ENCODE measurements around the gene TGFA.

TGFA gene

GRCh38 chr2:70461981-70462876, 91.4 kb downstream of the TGFA start:
- DNase-seq, result no peak

DNA sequence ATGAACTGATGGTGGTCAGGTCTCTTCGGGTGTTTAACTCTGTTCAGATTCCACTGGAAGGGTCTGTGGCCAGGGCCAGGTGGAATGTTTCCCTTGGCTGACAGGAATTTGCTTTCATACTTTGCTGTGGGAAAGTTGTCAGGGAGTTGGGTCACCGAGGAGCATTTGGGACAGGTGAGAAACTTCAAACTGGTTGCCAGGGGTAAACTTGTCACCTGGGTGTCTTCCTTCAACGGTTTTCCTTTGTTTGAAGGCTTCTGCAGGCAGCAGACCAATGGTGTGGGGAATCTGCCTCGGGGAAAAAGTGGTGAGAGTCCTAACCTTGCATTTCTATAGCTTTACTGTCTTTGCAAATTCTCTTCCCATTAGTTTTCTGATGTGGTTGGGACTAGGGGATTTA, 92.2 kb downstream of the TGFA start:
- no peak for DNase-seq

DNA sequence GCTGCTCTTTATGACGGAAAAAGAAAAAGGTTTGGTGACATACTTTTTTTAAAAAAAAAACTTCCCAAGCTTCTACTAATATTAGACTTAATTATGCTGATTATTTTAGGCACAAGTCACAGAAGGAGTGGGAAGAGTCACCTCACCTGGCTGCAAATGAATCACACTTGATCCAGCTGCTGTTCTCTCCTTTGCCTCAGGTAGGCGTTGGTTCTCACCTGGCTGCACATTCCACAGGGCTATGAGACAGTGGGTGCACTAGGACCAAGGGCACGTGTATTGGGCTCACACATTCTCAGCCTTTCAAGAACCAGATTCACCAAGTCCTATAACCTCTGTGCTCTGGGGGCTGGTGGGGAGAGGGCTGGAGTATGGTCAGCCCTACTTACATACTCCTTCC, 93.3 kb downstream of the TGFA start:
- no peak for DNase-seq

DNA sequence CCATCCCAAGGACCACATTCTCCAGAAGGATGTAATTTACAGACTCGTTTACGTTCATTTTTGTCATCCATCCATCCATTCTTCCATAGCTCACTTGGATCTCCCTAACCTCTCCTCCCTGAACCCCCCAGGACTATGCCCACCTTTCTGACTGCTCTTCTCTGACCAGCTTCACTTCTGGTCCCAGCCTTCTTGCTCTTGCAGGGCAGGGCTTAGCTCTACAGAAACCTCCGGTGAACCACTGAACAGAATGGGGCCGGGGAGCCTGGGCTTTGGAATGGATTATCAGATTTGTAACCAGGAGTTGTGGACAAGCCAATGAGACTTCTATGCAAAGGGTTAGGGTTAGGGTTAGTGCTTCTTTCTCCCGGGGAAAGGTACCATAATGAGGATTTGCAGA, 95.0 kb downstream of the TGFA start:
- no peak for DNase-seq

DNA sequence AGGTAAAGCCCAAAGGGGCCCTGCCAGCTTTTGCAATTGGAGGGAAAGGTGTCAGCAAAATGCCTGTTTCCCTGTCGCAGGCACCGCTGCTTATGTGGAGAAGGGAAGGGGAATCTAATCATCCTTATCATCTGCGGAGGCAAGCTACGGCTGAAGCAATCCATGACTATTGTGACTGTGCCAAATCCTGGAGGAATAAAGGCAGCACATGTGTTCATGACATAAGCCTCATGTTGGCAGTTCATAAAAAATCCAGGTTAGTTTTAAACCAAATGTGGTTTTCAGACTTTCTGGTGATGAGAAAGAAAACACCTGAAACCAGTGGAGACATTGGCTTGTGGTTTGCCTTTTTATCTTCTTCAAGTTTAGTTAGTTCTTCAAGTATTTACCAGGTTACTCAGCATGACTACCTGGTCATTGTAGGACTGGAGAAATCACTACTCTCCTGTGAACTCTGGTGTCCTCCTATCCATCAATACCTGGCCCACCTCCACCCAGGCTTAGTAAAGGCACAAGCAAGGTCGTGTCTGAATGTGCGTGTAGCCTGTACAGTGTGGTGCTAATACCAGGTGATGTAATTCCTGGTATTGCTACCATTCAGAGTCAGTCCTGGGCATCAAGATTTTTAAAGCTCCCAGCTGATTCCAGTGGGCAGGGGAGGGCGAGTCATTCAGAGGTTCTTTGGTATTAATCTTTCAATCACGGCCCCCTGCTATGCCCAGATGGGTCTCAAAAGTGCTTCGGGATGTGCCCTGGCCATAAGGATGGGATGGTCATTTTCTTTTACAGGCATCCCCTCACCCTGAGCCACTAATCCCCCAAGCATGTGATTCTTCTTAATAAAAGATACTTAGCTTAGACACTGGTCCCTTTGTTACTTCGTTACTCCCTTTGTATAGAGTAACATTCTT, 96.8 kb downstream of the TGFA start:
- no peak for DNase-seq

DNA sequence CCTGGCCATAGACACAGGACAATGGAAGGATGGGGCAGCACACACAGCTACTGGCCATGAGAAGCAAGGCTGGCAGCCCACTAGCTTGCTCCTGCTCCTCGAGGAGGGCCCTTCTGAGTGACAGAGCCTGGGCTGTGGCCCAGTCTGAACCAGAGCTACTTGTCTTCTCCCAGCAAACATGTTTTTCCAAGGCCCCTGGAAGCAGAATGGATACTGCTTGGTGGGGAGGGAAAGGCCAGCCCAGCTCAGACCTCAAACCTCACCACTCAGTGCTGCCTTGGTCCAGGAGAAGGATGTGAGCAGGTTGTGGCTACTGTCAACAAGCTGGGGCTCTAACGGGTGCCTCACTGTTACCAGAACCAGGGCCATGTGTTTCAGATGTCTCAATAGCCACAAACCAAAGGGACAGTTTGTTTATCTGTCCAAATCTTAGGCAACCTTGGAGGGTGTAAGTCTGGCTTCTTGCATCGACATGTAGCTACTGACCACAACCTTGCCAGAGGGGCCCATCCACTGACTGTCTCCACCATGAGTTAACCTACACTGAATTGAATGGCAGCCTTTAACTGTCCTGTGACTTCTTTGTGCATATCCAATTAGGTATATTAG, 98.6 kb downstream of the TGFA start:
- DNase-seq, result no peak

DNA sequence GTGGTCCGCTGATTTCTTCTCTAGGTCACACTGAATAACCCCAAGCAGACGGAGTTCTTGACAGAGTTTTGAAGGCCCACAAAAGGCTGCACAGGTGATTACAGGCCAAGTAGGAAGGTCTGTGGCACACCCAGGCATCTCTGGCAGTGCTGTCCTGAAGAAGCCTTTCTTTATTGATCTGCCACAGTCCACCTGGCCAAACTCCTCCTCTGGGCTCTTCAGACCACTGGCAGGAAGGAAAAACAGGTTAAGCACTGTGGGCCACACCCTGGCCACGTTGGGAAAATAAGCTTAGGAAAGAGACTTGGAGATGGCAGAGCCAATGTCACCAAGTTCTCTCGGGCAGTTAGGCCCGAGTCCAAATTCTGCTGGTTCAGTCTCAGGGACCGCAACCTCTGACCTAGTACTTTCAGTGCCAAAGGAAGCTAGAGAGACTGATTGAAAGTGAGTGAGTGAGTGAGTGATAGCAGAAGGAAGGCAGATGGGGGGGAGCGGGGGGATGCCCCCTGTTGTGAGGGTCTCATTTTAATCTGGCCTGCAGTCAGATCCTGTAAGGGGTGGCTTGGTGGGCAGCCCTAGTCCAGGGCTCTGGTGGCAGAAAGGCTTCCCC, 102.9 kb downstream of the TGFA start:
- no peak for DNase-seq

GRCh38 chr2:70448041-70448440, 105.6 kb downstream of the TGFA start:
- no peak for DNase-seq

- no peak for DNase-seq
Observed at GRCh38 chr2:70443726-70444125, 109.9 kb downstream of the TGFA start.

DNA sequence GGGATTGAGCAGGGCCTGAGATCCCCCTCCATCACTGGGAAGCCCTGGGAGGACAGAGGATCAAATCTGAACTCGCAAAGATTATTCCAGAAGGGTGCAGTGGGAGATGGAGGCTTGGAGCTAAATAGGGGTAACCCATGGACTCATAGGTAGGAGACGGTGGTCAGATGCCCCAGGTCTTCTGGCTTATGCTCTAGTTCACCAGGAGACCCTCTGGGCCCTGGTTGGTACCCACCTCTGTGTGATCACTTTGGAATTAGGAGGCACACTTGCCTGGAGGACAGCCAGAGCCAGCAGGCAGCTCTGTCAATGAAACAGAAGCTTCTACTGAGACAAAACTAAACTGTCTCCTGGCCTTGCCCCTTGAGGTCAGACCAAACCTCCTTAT, 110.6 kb downstream of the TGFA start:
- no peak for DNase-seq

GRCh38 chr2:70442301-70443077, 111.1 kb downstream of the TGFA start:
- DNase-seq, result no peak

DNA sequence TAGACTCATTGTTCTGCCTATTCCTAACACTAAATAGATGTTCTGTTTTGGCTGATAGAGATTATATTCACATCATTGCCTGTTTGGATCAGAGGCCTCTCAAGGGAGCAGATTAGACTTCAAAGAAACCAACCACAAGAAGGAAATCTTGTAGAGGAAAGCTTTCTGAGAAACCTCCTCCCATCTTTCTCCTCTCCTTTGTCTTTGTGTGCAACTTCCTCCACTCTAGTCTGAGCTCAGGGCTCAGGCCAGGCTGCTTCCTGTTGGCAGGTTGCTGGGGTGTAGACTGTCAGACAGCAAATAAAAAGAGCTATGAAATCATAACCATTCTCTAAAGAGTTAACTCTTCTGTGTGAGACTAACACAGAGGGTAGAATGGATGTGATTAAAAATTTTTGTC, 113.0 kb downstream of the TGFA start:
- no peak for DNase-seq

GRCh38 chr2:70435138-70435537, 118.5 kb downstream of the TGFA start:
- no peak for DNase-seq

DNA sequence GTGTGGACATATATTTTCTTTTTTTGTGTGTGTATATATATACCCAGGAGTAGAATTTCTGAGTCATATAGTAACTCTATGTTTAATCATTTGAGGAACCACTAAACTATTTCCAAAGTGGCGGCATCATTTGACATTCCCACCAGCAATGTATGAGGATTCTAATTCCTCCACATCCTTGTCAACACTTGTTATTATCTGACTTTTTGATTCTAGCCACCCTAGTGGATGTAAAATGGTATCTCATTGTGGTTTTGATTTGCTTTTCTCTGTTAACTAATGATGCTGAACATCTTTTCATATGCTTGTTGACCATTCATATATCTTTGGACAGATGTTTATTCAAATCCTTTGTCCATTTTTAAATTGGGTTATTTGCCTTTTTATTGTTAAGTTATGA, 120.3 kb downstream of the TGFA start:
- no peak for DNase-seq

GRCh38 chr2:70431716-70432347, 121.8 kb downstream of the TGFA start:
- DNase-seq, result no peak

- no peak for DNase-seq
Observed at GRCh38 chr2:70426341-70426740, 127.3 kb downstream of the TGFA start.

- no peak for DNase-seq
Observed at GRCh38 chr2:70425682-70426301, 127.8 kb downstream of the TGFA start.

DNA sequence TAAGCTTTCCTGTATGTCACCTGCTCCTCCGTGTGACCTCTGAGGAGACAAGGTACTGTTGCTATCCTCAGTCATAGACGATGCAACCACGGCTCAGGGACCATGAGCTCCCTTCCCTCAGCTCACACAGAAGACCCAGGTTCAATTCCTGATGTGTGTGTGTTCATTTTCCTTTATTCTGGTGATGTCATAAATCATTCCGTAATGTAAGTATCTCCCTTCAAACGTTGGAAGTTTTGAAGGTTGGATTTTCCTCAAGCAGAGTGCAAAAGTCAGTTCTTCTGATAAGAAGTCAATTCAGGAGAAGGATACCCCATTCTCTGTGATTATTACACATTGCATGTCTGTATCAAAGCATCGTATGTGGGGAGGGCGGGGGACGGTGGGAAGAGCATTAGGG, 132.9 kb downstream of the TGFA start:
- no peak for DNase-seq

GRCh38 chr2:70420143-70420542, 133.5 kb downstream of the TGFA start:
- DNase-seq, result peak; percentile 56

- DNase-seq, result no peak
Observed at GRCh38 chr2:70418514-70418913, 135.1 kb downstream of the TGFA start.

- no peak for DNase-seq
Observed at GRCh38 chr2:70417011-70417410, 136.6 kb downstream of the TGFA start.
